22Rv1 (cell line): ENCODE results near the gene CHAD.

ENCODE experiments used
- H3K27ac ChIP-seq: fragments of 450-650 bp; 2 replicates; pipeline ENCODE4 v1.5.1; 2017
- ZFX ChIP-seq: fragments of 450-650 bp; IDR thresholded peaks from 2 replicates; pipeline ENCODE4 v1.6.1; 2017; ENCODE audit warnings: antibody characterized with exemption, borderline replicate concordance
- TF ChIP-seq, protein P1 (sequence below): fragments of 450-650 bp; IDR thresholded peaks from 2 replicates; pipeline ENCODE4 v1.5.1; 2017; ENCODE audit warnings: mild to moderate bottlenecking

The CHAD gene

DNA sequence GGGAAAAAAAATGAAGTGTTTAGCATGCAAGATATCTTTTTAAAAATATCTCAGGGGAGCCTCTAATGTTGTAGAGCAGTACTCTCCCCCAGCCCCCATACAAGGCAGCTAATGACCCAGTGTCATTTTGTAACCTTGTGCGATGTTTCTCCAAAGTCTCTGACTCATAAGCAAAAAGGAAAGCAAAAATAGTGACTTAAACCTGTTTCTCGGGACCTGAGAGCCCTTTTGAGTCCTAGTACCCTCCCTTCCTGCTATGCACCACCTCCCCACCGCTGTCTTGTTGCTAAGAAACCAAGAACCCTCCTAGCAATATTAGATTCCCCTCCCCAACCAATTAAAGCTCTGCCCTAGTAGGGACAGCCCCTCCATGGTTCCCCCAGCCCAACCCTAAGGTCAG, 42.4 kb upstream of the CHAD start:
- TF ChIP-seq ZFX = no peak
- TF ChIP-seq, protein P1, sequence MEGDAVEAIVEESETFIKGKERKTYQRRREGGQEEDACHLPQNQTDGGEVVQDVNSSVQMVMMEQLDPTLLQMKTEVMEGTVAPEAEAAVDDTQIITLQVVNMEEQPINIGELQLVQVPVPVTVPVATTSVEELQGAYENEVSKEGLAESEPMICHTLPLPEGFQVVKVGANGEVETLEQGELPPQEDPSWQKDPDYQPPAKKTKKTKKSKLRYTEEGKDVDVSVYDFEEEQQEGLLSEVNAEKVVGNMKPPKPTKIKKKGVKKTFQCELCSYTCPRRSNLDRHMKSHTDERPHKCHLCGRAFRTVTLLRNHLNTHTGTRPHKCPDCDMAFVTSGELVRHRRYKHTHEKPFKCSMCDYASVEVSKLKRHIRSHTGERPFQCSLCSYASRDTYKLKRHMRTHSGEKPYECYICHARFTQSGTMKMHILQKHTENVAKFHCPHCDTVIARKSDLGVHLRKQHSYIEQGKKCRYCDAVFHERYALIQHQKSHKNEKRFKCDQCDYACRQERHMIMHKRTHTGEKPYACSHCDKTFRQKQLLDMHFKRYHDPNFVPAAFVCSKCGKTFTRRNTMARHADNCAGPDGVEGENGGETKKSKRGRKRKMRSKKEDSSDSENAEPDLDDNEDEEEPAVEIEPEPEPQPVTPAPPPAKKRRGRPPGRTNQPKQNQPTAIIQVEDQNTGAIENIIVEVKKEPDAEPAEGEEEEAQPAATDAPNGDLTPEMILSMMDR = no peak
- no peak overlapping the region for H3K27ac ChIP-seq

DNA sequence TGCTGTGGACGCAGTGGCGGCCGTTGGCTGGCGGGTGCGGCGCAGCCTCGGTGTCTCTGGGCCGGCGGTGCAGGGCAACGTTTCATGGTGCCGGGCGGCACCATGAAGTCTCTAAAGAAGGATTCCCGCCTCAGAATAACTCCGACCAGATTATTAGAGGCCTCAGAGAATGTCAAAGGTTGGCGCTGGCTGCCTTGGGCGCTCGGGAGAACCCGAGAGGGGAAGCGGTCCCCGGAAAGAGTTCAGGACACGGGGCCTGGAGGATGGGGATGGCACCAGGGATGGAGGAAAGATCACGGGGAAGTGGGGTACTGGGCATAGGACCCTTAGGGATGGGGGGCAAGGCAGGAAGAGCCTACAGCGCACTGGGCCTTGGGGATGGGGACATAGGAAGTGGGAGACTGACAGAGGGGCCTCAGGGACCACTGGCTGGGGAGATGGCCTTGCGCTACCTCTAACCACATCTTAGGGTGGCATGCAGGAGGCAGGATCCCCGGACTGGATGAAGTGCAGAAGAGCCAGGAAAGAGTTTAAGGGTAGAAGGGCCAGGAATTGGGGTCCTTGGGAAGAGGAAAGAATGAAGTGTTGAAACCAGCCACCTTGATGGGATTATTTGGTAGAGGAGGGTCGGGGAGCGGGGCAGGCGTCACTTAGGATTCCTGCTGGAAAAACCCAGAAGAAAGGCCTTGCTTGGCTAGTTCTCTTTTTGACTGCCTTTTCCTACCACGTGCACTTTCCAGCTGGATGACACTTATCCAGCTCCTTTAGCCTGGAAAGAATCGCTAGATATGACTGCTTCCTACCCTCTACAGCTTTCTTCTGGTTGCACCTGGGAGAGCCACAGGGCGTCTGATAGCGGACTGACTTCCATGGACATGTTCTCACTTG, 40.1 kb upstream of the CHAD start:
- TF ChIP-seq, protein P1 = peak; percentile 13
- no peak for TF ChIP-seq ZFX
- H3K27ac ChIP-seq = peak overlapping the region; percentile 44

DNA sequence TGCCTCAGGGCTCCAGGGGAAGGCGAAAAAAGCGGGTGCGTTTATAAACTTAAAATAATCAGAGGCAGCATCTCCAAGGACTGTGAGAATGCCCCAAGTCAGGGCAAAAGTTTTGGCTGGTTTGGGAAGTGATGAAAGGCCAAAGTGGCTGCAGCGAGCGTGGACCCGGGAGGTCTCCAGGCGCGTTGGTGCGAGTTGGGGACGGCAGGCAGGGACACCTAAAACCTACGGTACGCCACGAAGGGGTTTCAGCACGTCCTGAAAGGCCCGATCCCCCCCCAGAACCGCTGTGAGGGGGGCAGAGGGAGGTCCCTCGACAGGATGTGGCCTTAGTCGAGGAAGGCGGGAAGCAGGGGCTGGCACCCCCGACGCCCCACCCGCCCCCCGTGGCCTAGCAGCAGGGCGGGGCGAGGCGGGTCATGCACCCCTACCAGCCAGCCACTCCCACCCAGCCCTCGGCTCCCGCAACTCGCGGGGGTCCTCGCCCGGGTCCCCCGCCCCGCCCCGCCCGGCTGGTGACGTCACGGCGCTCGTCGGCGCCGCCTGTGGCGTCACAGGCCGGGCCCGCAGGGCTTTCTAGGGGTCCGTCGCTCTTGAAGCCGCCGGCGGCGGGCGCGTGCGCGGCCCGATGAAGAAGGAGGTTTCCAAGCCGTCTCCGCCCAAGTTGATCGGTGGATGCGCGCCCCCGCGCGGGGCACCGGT, 39.3 kb upstream of the CHAD start, which contains the start of gene MYCBPAP:
TSS of gene MYCBPAP (plus strand) at position 569 of the 702 bp plus-strand sequence. CDS start 236 bp downstream, outside the sequence.
- TF ChIP-seq ZFX = no peak
- TF ChIP-seq, protein P1 = peak; percentile 51
- peak within 1 kb of the TSS; percentile 44 for H3K27ac ChIP-seq

DNA sequence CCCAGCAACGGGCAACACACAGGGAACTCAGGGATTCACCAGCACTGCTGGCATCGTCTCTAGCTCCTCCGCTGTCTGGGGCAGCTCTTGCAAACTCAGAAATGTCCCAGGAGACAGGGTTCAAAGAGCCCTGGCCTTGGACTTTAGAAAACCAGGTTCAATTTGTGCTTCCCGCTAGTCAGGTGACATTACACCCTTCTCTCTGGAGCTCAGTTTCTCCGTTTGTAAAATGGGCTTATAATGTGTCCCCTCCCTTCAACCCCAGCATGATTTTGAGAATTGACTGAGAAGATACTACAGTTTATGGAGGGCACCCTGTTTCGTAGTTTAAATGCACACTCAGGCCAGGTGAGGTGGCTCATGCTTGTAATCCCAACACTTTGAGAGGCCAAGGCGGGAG, 37.6 kb upstream of the CHAD start:
- no peak for TF ChIP-seq ZFX
- TF ChIP-seq, protein P1 = no peak
- no peak overlapping the region for H3K27ac ChIP-seq

DNA sequence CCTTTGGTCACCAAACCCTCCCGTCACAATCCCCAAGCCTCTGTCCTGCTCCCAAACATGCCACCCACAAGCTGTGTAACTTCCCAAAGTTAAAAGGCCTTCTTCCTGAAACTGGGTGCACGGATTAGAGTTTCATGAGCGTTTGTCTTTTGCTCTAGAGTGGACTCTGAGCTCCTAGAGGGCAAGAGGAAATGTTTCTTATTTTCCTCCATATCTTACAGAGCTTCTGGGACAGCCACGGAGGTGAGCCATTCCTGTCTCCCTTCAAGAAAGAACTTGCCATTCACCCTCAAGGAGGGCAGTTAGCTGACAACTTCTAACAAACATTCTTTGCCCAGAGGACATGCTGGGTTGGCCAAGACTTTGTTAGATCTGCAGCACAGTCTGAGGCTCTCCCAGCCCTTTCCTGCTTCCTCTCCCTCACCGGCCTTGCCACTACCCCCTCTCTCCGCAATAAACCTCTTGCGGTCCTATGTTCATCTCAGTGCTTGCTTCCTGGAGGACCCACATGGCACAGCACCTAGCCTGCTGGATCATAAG, 37.0 kb upstream of the CHAD start:
- TF ChIP-seq ZFX = no peak
- H3K27ac ChIP-seq = no peak overlapping the region

DNA sequence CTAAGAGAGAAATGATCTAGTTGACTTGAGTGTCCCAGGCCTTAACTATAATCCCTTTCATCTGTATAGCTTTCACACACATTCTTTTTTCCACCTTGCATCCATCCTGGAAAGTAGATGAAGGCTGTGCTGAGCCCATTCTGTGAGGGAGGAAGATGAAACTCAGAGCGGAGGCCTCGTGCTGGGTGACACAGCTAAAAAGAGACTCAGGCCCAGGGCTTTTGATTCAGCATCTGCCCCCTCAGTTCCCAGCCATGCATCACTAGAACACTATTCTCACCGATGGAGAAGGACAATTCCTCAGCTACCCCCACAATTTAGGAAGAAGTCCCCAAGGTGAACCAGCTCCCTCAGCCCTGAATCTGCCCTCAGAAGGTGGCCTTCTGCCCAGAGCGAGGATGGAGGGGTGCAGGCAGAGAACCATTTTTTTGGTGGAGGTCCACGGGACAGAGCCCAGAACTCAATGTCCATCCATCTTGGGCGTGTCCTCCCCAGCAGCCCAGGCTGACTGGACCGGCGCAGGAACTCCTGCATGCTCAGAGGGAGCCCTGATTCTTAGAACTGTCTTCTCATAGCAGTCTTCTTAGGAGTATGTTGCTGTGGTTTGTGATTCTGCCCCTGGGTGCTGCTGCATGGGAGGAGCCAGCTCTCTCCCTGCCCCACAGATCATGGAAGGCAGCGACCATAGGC, 33.8 kb upstream of the CHAD start:
- no peak overlapping the region for H3K27ac ChIP-seq
- TF ChIP-seq, protein P1 = no peak
- no peak for TF ChIP-seq ZFX

- H3K27ac ChIP-seq = no peak overlapping the region
- TF ChIP-seq, protein P1 = peak; percentile 67
- TF ChIP-seq ZFX = no peak
Observed at GRCh38 chr17:50501054-50501453, 32.4 kb upstream of the CHAD start.
